ENCODE data around the gene TPPP.
A peak's percentile ranks its signal among the peaks of the same experiment; 100 is the strongest.

The TPPP gene

GRCh38 chr5:622946-623522, 70.1 kb downstream of the TPPP start:
- no peak for DNase-seq

DNA sequence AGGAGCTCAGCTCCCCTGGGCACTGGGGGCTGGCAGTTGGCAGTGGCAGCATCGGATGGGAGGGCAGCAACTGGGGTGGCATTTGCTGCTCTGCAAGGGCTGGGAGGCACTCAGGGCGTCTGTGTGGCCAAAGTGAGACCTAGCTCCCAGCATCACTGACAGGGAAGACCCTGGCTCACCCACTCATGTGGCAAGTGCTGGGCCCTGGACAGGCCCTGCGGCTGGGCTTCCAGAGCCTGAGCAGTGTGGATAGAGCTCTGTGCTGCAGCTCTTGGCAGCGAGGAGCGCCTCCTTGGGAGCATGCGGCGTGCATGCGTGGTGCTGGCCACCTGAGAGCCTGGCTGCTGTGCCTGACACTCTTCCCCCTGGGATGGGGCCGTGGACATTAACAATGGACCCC, 70.8 kb downstream of the TPPP start:
- no peak for DNase-seq

DNA sequence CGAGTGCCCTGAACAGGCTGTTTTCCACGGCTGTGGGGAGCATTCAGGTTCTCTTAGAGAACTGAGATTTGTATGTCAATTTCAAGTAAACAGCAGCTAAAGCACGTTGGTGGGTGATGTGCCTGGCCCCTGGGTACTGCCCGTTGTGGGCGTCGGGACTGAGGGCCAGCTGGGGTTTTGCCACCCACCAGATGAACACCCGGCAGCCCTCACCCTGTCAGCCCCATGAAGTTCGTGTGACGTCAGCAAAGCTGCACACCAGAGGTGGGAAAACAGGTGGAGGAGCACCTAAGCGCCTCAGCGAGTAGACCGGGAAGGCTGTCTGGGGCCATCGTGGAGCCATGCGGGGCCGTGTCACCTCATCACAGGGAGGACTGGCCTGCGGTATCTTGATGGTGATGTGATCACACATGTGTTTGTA, 71.8 kb downstream of the TPPP start:
- no peak for DNase-seq

GRCh38 chr5:620586-621180, 72.5 kb downstream of the TPPP start:
- no peak for DNase-seq

GRCh38 chr5:620152-620551, 73.0 kb downstream of the TPPP start:
- no peak for DNase-seq

- no peak for DNase-seq
Observed at GRCh38 chr5:619444-619843, 73.7 kb downstream of the TPPP start.

GRCh38 chr5:618450-618849, 74.7 kb downstream of the TPPP start:
- no peak for DNase-seq

DNA sequence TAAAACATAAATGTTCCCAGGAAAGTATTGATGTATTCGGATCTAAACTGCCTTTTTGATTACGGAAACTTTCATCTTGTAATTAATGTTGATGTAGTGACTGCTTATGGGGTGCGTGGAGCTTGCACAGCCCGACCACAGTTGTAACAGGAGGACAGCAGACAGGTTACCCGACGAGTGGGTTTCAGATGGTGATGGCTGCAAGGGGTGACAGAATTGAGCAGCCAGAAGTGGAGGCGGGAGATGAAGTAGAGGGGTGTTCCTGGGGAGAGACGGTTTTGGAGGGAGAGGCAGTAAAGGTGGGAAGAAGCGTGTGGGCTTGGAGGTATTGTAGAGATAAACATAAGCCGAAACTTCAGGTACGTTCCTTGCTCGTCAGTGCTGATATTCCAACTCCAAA, 75.3 kb downstream of the TPPP start:
- DNase-seq: no peak

- no peak for DNase-seq
Observed at GRCh38 chr5:616484-617039, 76.6 kb downstream of the TPPP start.

DNA sequence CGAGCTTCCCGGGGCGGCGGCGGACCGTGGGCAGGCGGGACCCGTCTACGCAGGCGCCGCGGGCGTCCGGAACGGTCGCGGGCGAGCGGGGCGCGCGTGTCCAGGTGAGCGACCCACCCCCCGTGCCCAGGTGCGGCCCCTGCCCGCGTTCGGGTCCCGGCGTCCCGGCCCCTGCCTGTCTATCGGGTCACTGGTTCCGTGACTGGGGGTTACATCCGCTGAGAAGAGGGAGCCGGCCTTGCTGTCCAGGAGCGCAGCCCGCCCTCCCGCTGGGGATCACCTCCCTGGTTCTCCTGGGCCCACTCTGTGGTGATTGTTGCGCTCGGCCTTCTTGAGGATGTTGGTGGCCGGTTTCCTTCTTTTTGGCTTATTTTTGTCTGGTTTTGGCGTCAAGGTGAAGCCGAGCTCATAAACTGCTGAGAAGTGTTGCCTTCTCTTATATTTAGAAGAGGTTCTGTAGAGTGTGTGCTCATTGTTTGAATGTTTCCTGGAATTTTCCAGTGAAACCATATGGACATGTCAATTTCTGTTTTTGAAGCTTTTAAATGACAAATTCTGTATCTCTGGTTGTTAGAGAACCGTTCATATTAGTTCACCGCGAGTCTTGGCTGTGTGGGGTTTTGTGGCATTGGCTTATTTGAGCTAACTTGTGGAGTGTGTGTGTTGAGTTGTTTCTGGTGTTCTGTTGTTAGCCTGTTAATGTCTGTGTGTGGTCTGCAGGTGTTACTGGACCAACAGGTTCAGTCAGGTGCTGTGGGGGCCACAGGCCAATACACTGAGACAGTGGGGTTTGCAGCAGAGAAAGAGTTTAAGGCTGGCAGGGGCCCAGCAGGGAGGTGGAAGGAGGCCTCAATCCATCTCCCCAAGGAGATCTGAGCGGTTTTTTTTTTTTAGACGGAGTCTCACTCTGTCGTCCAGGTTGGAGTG, 80.4 kb downstream of the TPPP start:
- no peak for DNase-seq

- DNase-seq: peak; percentile 32
Observed at GRCh38 chr5:611731-612486, 81.2 kb downstream of the TPPP start, which contains the start of gene CEP72. CEP72 (plus strand) TSS chr5:612340; CDS start chr5:612362, 22 bp downstream.

DNA sequence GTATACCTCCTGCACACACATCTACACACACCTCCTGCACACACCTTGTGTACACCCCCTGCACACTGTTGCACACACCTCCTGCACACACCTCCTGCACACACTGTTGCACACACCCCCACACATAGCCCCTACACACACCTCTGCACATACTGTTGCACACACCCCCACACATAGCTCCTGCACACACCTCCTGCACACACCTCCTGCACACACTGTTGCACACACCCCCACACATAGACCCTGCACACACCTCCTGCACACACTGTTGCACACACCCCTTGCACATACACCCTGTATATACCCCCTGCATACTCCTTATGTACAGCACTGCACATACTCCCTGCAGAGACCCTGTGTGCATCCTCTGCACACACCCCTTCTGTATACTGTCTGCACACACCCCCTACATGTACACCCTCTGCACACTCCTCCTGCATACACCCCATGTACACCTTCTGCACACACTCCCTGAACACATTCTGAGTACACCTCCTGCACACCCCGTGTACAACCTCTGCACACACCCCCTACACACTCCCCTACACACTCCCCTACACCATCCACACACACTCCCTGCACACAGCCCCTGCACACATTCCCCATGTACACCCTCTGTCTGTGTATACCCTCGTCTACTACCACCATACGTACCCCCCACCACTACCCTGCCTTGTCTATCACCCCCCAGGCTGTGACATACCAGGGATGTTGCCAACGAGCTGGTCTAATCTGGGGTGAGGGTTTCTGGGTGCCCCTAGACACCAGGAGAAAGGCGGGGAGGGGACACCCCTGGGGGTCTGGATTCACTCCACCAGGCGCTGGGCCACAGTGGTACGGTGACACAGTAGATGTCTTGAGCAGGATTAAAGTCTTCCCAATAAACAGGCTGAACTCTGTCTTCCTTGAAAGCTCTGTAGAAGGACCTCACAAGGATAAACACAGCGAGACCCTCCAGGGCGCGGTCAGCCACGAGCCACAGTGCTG, 82.1 kb downstream of the TPPP start:
- DNase-seq: no peak

- no peak for DNase-seq
Observed at GRCh38 chr5:610011-610743, 83.0 kb downstream of the TPPP start.

Data from GF-D8 (cell line).